ENCODE results near the gene CRADD. TPM values are rescaled to one million over a fixed set of nuclear protein-coding genes. Genes with fewer than 3 reads are reported as not detected.

The CRADD gene
- total and polyA plus RNA-seq, 4 donors, result 6.3 to 28.9 (median 16.6) TPM

DNA sequence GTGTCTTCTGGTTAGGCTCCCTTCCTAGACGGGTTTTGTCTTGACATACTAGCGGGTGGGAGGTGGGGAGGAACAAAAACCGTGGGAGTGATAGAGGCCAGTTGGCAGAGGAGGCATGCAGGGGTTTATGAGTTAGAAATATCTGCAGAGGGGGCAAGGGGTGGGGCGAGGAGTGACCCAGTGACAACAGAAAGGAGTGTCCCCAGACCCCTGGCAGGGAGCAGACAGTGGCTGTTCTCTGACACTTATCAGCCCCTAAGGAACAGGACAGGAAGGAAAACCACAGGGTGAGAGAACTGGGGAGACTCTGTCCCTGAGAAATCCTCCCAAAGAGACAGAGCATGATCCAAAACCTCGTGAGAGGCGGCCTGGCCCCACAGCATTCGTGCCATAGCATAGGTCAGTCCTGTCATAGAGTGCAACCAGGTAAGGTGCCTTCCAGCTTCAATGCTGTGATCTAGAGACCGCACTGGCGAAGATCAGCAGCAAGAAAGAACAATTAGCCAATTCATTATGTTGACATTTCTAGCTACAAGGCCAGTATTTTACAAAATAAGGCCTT is 141.4 kb downstream of the CRADD start:
- DNase-seq, result no peak
- H3K36me3 ChIP-seq (ENCODE audit: control insufficient read depth in 4 of 4, insufficient read depth in 4 of 4, low read length in 4 of 4), result no peaks in the 10 kb centered on the region
- H3K27ac ChIP-seq (ENCODE audit: low read depth in 1 of 2, low read length in 1 of 2), result peak overlapping the region; percentile 6 to 80
- no peak overlapping the region for H3K4me3 ChIP-seq
- peak overlapping the region in 1 of 2 donors; percentile 80 for H3K9ac ChIP-seq (ENCODE audit: insufficient read depth in 1 of 2, low read length in 2 of 2)
- no peaks in the 10 kb centered on the region for H3K9me3 ChIP-seq (ENCODE audit: control insufficient read depth in 4 of 4, insufficient read depth in 3 of 4, low read length in 3 of 4)
- WGBS, 2 donors, result 53 to 62% methylated on average over 9 of the region's 9 CpGs
- no peaks in the 10 kb centered on the region for H3K27me3 ChIP-seq (ENCODE audit: control insufficient read depth in 3 of 3, insufficient read depth in 3 of 3, low read length in 2 of 3)
- TF ChIP-seq, protein P1, sequence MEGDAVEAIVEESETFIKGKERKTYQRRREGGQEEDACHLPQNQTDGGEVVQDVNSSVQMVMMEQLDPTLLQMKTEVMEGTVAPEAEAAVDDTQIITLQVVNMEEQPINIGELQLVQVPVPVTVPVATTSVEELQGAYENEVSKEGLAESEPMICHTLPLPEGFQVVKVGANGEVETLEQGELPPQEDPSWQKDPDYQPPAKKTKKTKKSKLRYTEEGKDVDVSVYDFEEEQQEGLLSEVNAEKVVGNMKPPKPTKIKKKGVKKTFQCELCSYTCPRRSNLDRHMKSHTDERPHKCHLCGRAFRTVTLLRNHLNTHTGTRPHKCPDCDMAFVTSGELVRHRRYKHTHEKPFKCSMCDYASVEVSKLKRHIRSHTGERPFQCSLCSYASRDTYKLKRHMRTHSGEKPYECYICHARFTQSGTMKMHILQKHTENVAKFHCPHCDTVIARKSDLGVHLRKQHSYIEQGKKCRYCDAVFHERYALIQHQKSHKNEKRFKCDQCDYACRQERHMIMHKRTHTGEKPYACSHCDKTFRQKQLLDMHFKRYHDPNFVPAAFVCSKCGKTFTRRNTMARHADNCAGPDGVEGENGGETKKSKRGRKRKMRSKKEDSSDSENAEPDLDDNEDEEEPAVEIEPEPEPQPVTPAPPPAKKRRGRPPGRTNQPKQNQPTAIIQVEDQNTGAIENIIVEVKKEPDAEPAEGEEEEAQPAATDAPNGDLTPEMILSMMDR (IDR thresholded peaks at IDR 0.05; ENCODE audit: control extremely low read depth, extremely low read depth), result no peak
- peaks cover 8 to 60% (median 33%) of the 10 kb centered on the region in 5 donors for H3K4me1 ChIP-seq (ENCODE audit: control insufficient read depth in 5 of 5, insufficient read depth in 5 of 5, low read length in 5 of 5)
- no peak for ATAC-seq (ENCODE audit: insufficient read depth, low FRiP score)

DNA sequence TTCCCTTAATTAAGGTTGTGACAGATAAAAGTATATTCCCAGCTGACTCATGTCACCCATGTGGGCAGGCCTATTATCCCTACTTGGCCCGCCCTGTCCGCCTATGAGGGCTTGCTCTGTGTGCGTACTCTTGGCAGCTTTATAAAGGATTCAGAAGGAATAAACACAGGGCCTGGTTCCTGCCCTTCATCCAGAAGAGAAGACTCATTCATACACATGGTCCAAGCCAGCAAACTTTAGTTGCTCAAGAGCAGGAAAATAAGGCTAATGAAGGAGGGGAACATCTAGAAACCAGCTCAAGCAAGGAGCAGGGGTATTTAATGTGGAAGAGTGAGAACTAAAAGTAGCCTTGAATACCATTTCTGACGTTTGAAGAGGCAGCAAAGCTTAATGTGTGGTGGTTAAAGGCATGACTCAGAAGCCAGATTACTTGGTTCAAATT is 141.9 kb downstream of the CRADD start:
- no peaks in the 10 kb centered on the region for H3K9me3 ChIP-seq (ENCODE audit: control insufficient read depth in 4 of 4, insufficient read depth in 3 of 4, low read length in 3 of 4)
- H3K4me1 ChIP-seq (ENCODE audit: control insufficient read depth in 5 of 5, insufficient read depth in 5 of 5, low read length in 5 of 5), result peaks cover 7 to 60% (median 35%) of the 10 kb centered on the region in 5 donors
- no peaks in the 10 kb centered on the region for H3K27me3 ChIP-seq (ENCODE audit: control insufficient read depth in 3 of 3, insufficient read depth in 3 of 3, low read length in 2 of 3)
- 56 to 68% methylated on average over 4 of the region's 4 CpGs for WGBS, 2 donors
- no peak overlapping the region for H3K4me3 ChIP-seq
- H3K36me3 ChIP-seq (ENCODE audit: control insufficient read depth in 4 of 4, insufficient read depth in 4 of 4, low read length in 4 of 4), result no peaks in the 10 kb centered on the region
- TF ChIP-seq, protein P1 (IDR thresholded peaks at IDR 0.05; ENCODE audit: control extremely low read depth, extremely low read depth), result no peak
- DNase-seq (peak; percentile 90 to 98 (median 98)), ATAC-seq (ENCODE audit: insufficient read depth, low FRiP score) (peak; percentile 49)
- peak overlapping the region in 1 of 2 donors; percentile 1 for H3K9ac ChIP-seq (ENCODE audit: insufficient read depth in 1 of 2, low read length in 2 of 2)
- H3K27ac ChIP-seq (ENCODE audit: low read depth in 1 of 2, low read length in 1 of 2), result peak overlapping the region in 1 of 2 donors; percentile 6

DNA sequence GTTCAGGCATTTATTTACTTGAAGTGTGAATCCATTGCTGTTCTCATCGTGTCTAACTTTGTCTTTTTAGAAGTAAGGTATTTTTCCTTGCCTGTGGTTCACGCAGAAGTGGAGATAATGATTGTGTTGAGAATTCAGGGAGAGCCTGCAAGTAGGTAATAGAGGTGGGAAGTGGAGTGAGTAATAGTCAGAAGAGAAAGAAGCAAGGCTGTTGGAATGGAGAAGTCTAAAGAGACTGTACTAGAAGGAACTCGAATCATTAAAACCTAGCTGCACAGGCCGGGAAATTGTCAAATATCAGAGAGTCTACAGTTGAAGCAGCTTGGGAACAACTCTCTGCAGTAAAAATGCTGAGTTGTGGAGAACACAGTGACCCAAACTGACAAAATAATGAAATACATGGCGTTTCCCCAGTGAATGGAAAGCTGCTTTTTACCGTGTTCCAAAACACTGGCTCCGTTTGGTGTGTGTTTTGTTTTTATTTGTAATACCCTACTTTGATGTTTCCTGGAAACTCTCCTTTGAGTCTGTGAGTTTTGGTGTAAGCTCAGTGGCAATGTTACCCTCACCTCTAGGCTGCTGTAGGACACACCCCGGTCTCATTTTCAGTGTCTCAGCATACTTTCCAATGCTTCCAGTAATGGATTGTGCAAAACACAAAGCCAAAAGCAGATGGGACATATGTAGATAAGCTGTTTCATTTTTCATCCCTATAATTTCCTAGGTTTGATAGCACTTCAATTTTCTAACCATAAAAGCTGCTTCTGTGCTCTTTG is 146.6 kb downstream of the CRADD start:
- peak overlapping the region in 1 of 2 donors; percentile 2 for H3K9ac ChIP-seq (ENCODE audit: insufficient read depth in 1 of 2, low read length in 2 of 2)
- TF ChIP-seq, protein P1 (IDR thresholded peaks at IDR 0.05; ENCODE audit: control extremely low read depth, extremely low read depth), result no peak
- H3K27me3 ChIP-seq (ENCODE audit: control insufficient read depth in 3 of 3, insufficient read depth in 3 of 3, low read length in 2 of 3), result no peaks in the 10 kb centered on the region
- no peak overlapping the region for H3K4me3 ChIP-seq
- WGBS, 2 donors, result 67 to 82% methylated on average over 8 of the region's 8 CpGs
- DNase-seq (peak in 2 of 3 donors; percentile 51 to 56), ATAC-seq (ENCODE audit: insufficient read depth, low FRiP score) (no peak)
- no peaks in the 10 kb centered on the region for H3K36me3 ChIP-seq (ENCODE audit: control insufficient read depth in 4 of 4, insufficient read depth in 4 of 4, low read length in 4 of 4)
- no peaks in the 10 kb centered on the region for H3K9me3 ChIP-seq (ENCODE audit: control insufficient read depth in 4 of 4, insufficient read depth in 3 of 4, low read length in 3 of 4)
- H3K4me1 ChIP-seq (ENCODE audit: control insufficient read depth in 5 of 5, insufficient read depth in 5 of 5, low read length in 5 of 5), result peaks cover 3 to 58% (median 40%) of the 10 kb centered on the region in 5 donors
- peak overlapping the region in 1 of 2 donors; percentile 9 for H3K27ac ChIP-seq (ENCODE audit: low read depth in 1 of 2, low read length in 1 of 2)

All from lung (tissue), 12 donors.